PC-9 (cell line): Measurements from ENCODE around the gene RPS10. TPM values are rescaled to one million over a fixed set of nuclear protein-coding genes. Genes with fewer than 3 reads are reported as not detected.

Source experiments
- BruUV-seq: library from RNA; stranded (reverse); fragments of 400-500 nt; replicated peaks from 2 replicates; lab custom pipeline; 2021; lab: Mats Ljungman, UMichigan
- CTCF ChIA-PET: fragments of 300-600 bp; sonication (Branson Sonifier 250); formaldehyde crosslinking; loops from one replicate; lab custom pipeline; 2022; ENCODE audit warnings: antibody characterized with exemption; lab: Charles Lee
- POLR2A ChIA-PET: fragments of 300-600 bp; sonication (Branson Sonifier 250); formaldehyde crosslinking; loops from one replicate; lab custom pipeline; 2022; ENCODE audit warnings: antibody characterized with exemption; ENCODE audit not compliant: unreplicated experiment; lab: Charles Lee
- DNase-seq, 2 experiments: peaks; one replicate each; pipeline versions ENCODE4 v3.0.0 to v3.0.0-alpha.2; 2015 to 2022; ENCODE audit warnings: mixed read lengths in 1 of 2
- H2AFZ ChIP-seq: fragments of 200-600 bp; sonication (generic); 2 replicates; pipeline ENCODE4 v1.8.1; 2017; ENCODE audit warnings: antibody characterized with exemption
- H3F3A ChIP-seq: fragments of 200-600 bp; sonication (generic); 2 replicates; pipeline ENCODE4 v1.8.1; 2017; ENCODE audit warnings: antibody characterized with exemption, mild to moderate bottlenecking, low read depth; ENCODE audit not compliant: insufficient read depth
- H3K27ac ChIP-seq: fragments of 200-600 bp; sonication (generic); 2 replicates; pipeline ENCODE4 v1.6.1; 2016; ENCODE audit warnings: mixed run types
- H3K27me3 ChIP-seq: fragments of 200-600 bp; sonication (generic); 2 replicates; pipeline ENCODE4 v1.6.1; 2016; ENCODE audit warnings: low read depth, mixed run types; ENCODE audit not compliant: insufficient read depth
- H3K36me3 ChIP-seq: fragments of 200-600 bp; sonication (generic); 2 replicates; pipeline ENCODE4 v1.6.1; 2016; ENCODE audit warnings: low read depth, mixed run types
- H3K4me1 ChIP-seq: fragments of 200-600 bp; sonication (generic); replicated peaks from 2 replicates; pipeline ENCODE4 v1.6.1; 2016; ENCODE audit warnings: mixed run types; ENCODE audit not compliant: insufficient read depth
- H3K4me2 ChIP-seq: fragments of 200-600 bp; sonication (generic); 2 replicates; pipeline ENCODE4 v1.6.1; 2017; ENCODE audit warnings: mixed run types
- H3K4me3 ChIP-seq: fragments of 200-600 bp; sonication (generic); 2 replicates; pipeline ENCODE4 v1.6.1; 2016; ENCODE audit warnings: mixed run types
- H3K79me2 ChIP-seq: fragments of 200-600 bp; sonication (generic); 2 replicates; pipeline ENCODE4 v1.6.1; 2017; ENCODE audit warnings: low read depth, mixed run types
- H3K9me2 ChIP-seq: fragments of 200-600 bp; sonication (generic); 2 replicates; pipeline ENCODE4 v1.8.1; 2017; ENCODE audit warnings: mild to moderate bottlenecking; ENCODE audit not compliant: insufficient read depth
- H3K9me3 ChIP-seq: fragments of 200-600 bp; sonication (generic); 2 replicates; pipeline ENCODE4 v1.8.1; 2016; ENCODE audit warnings: low read depth; ENCODE audit not compliant: insufficient read depth
- H4K20me1 ChIP-seq: fragments of 200-600 bp; sonication (generic); 2 replicates; pipeline ENCODE4 v1.8.1; 2017; ENCODE audit not compliant: insufficient read depth
- EZH2 ChIP-seq: fragments of 200-600 bp; sonication (generic); IDR thresholded peaks from 2 replicates; pipeline ENCODE4 v1.8.0; 2017; ENCODE audit warnings: antibody characterized with exemption, low read depth
- intact Hi-C: fragments of 100-400 bp; cut with micrococcal nuclease; formaldehyde crosslinking; loops from one replicate; pipeline ENCODE4 v1.10.0; 2022; ENCODE audit not compliant: unreplicated experiment
- total RNA-seq: library from RNA; stranded (reverse); gene quantifications from 2 replicates; pipeline ENCODE4 v1.2.3, GENCODE V29; 2021
- TF ChIP-seq, protein P1 (sequence below): fragments of 200-600 bp; sonication (generic); conservative IDR thresholded peaks from 2 replicates; pipeline ENCODE4 v1.6.1; 2017; ENCODE audit warnings: mixed run types, antibody characterized with exemption, mild to moderate bottlenecking, moderate library complexity

RPS10 gene
- total RNA-seq, 1 experiment from 2014 or later: 1,786 TPM

DNA sequence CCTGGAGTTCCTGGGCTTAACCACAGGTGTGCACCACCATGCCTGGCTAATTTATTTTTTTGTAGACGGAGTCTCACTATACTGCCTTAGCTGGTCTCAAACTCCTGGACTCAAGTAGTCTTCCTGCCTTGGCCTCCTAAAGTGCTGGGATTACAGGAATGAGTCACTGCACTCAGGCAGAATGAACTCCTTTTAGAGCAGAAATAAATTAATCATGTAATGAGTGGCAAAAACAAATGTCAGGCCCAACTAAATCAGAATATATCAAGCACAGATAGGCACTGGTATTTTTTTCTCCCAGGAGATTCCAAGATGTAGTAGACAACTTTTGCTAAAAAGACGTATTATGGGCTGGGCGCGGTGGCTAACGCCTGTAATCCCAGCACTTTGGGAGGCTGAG lies 2.6 kb downstream of the RPS10 start:
- peak overlapping the region; percentile 4; the same call in 1 of the 2 replicates for H3K4me3 ChIP-seq
- intact Hi-C loops: no loop called here
- TF ChIP-seq, protein P1, sequence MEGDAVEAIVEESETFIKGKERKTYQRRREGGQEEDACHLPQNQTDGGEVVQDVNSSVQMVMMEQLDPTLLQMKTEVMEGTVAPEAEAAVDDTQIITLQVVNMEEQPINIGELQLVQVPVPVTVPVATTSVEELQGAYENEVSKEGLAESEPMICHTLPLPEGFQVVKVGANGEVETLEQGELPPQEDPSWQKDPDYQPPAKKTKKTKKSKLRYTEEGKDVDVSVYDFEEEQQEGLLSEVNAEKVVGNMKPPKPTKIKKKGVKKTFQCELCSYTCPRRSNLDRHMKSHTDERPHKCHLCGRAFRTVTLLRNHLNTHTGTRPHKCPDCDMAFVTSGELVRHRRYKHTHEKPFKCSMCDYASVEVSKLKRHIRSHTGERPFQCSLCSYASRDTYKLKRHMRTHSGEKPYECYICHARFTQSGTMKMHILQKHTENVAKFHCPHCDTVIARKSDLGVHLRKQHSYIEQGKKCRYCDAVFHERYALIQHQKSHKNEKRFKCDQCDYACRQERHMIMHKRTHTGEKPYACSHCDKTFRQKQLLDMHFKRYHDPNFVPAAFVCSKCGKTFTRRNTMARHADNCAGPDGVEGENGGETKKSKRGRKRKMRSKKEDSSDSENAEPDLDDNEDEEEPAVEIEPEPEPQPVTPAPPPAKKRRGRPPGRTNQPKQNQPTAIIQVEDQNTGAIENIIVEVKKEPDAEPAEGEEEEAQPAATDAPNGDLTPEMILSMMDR: no peak
- TF ChIP-seq EZH2: no peak
- peak overlapping the region; percentile 88; the same call in 1 of the 2 replicates for H3K27ac ChIP-seq
- no peak for DNase-seq
- BruUV-seq: no TSS peak
- H2AFZ ChIP-seq: no peak overlapping the region
- peaks cover 78% of the 10 kb centered on the region for H3F3A ChIP-seq
- peaks cover 26% of the 10 kb centered on the region; the same call in 1 of the 2 replicates for H3K4me1 ChIP-seq
- H3K36me3 ChIP-seq: peaks cover 58% of the 10 kb centered on the region
- H3K27me3 ChIP-seq: no peaks in the 10 kb centered on the region
- H4K20me1 ChIP-seq: peaks cover 69% of the 10 kb centered on the region
- ChIA-PET POLR2A (interaction anchor here (0.6 kb wide), 1 partner anchor 1063 kb away, joined by 4 read pairs; no protein-coding TSS in a partner anchor), CTCF (no interaction called here)
- H3K79me2 ChIP-seq: peaks cover 58% of the 10 kb centered on the region
- peak overlapping the region; percentile 92 for H3K4me2 ChIP-seq
- no peaks in the 10 kb centered on the region for H3K9me2 ChIP-seq
- H3K9me3 ChIP-seq: no peaks in the 10 kb centered on the region

DNA sequence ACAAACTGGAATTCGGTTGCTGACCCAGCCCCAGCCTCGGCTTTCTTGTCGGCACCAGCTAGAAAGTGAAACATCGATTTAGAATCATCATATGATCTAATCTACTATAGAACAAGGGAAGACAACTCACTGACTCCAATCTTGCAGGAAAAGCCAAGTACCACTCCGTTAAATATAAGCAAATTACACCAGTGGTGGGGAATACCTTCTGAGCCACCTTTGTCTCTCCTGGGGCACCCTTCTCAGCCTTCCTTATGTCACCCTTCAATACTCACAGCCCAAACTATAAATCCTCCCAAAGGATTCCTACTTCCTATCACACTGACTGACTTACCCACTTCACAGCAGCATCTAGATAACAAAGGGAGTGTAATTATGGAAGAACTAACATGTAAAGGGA lies 7.5 kb downstream of the RPS10 start:
- Histone ChIP-seq H3F3A (peaks cover 91% of the 10 kb centered on the region), H3K4me1 (peaks cover 8% of the 10 kb centered on the region; the same call in 1 of the 2 replicates), H2AFZ (no peak overlapping the region), H3K27ac (no peak overlapping the region), H3K4me3 (no peak overlapping the region), H3K79me2 (peaks cover 33% of the 10 kb centered on the region), H3K9me2 (no peaks in the 10 kb centered on the region), H3K9me3 (no peaks in the 10 kb centered on the region), H3K27me3 (no peaks in the 10 kb centered on the region), H3K4me2 (no peak overlapping the region), H4K20me1 (peaks cover 84% of the 10 kb centered on the region), H3K36me3 (peaks cover 50% of the 10 kb centered on the region)
- POLR2A ChIA-PET: no interaction called here
- TF ChIP-seq EZH2: no peak
- TF ChIP-seq, protein P1: no peak
- intact Hi-C loops: loop anchor here (5.0 kb wide), 2 partner anchors 189 to 724 kb away; partner anchors contain the start of gene TCP11
- DNase-seq: no peak
- CTCF ChIA-PET: no interaction called here
- no TSS peak for BruUV-seq

DNA sequence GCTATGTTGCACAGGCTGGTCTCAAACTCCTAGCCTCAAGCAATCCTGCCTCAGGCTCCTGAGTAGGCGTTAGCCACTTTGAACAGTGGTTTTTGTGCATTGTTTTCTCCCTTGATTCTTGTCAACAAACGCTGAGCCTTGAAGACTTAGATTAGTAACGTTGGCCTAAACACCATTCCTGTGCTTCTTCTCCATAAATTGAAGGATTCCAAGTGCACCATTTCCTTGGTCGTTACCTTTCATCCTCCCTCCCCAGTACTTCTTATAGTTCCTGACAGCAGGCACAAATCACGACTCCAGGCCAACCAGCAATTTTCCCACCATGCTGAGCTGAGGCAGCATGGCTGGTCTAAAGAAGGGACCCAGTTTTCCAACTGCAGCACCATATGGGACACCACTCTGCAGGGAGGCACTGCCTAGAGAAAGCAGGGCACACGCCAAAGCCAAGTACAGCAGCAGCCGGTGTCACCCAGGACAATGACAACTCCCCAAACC lies 8.9 kb downstream of the RPS10 start:
- Histone ChIP-seq H3K27me3 (no peaks in the 10 kb centered on the region), H3K9me2 (no peaks in the 10 kb centered on the region), H3K4me1 (no peaks in the 10 kb centered on the region), H2AFZ (no peak overlapping the region), H4K20me1 (peaks cover 69% of the 10 kb centered on the region), H3F3A (peaks cover 81% of the 10 kb centered on the region), H3K27ac (no peak overlapping the region), H3K79me2 (peaks cover 19% of the 10 kb centered on the region; the same call in 1 of the 2 replicates), H3K36me3 (peaks cover 35% of the 10 kb centered on the region), H3K9me3 (no peaks in the 10 kb centered on the region), H3K4me2 (no peak overlapping the region), H3K4me3 (no peak overlapping the region)
- CTCF ChIA-PET: no interaction called here
- intact Hi-C loops: loop anchor here (5.0 kb wide), 2 partner anchors 190 to 725 kb away; partner anchors contain the start of gene TCP11
- DNase-seq: no peak
- TF ChIP-seq, protein P1: no peak
- no peak for TF ChIP-seq EZH2
- POLR2A ChIA-PET: interaction anchor here (0.6 kb wide), 1 partner anchor 597 kb away, joined by 3 read pairs; no protein-coding TSS in a partner anchor
- BruUV-seq: no TSS peak
